Esophagus (tissue), 2 donors: ENCODE measurements around the gene PKN3. TPM values are rescaled to one million over a fixed set of nuclear protein-coding genes. Genes with fewer than 3 reads are reported as not detected.

ENCODE experiments used
- H3K27ac ChIP-seq, 2 donors: one replicate each; pipeline ENCODE4 v1.5.1; 2013; ENCODE audit warnings: low read depth in 2 of 2, mild to moderate bottlenecking in 2 of 2, inconsistent platforms in 1 of 2, low read length in 1 of 2, moderate library complexity in 1 of 2
- H3K27me3 ChIP-seq, 2 donors: one replicate each; pipeline ENCODE4 v1.6.1; 2013; ENCODE audit warnings: low read length in 2 of 2, control low read depth in 1 of 2, mild to moderate bottlenecking in 1 of 2; ENCODE audit not compliant: insufficient read depth in 2 of 2, control insufficient read depth in 1 of 2
- H3K36me3 ChIP-seq, 2 donors: one replicate each; pipeline ENCODE4 v1.6.1; 2013; ENCODE audit warnings: low read length in 1 of 2; ENCODE audit not compliant: control insufficient read depth in 2 of 2, insufficient read depth in 2 of 2
- H3K4me1 ChIP-seq, 2 donors: one replicate each; pipeline ENCODE4 v1.6.1; 2013; ENCODE audit warnings: low read length in 1 of 2; ENCODE audit not compliant: control insufficient read depth in 2 of 2, insufficient read depth in 2 of 2
- H3K4me3 ChIP-seq, 2 donors: one replicate each; pipeline ENCODE4 v1.5.1; 2013; ENCODE audit warnings: low read length in 2 of 2, mild to moderate bottlenecking in 2 of 2, low read depth in 1 of 2, moderate library complexity in 1 of 2
- H3K9me3 ChIP-seq, 2 donors: one replicate each; pipeline ENCODE4 v1.6.1; 2013; ENCODE audit warnings: mild to moderate bottlenecking in 2 of 2, low read depth in 1 of 2, low read length in 1 of 2, moderate library complexity in 1 of 2; ENCODE audit not compliant: control insufficient read depth in 2 of 2, insufficient read depth in 1 of 2
- WGBS, 2 donors: extraction: QIAGEN DNeasy Blood & Tissue Kit; methylation state at CpG; one replicate each; pipeline ENCODE4 v1.1.7; 2013; 5-methylcytosine and 5-hydroxymethylcytosine counted together
- polyA plus RNA-seq, 2 donors: library from polyadenylated mRNA; stranded (reverse); fragments of 200-250 nt; gene quantifications; one replicate each; pipeline ENCODE4 v1.2.3, GENCODE V29; 2013
- donor health status: healthy with polysubstance abuse.
- donor health status: Bipolar disorder and iron deficiency.

PKN3 gene
- polyA plus RNA-seq, 2 donors, result 3.5 to 4.3 TPM

DNA sequence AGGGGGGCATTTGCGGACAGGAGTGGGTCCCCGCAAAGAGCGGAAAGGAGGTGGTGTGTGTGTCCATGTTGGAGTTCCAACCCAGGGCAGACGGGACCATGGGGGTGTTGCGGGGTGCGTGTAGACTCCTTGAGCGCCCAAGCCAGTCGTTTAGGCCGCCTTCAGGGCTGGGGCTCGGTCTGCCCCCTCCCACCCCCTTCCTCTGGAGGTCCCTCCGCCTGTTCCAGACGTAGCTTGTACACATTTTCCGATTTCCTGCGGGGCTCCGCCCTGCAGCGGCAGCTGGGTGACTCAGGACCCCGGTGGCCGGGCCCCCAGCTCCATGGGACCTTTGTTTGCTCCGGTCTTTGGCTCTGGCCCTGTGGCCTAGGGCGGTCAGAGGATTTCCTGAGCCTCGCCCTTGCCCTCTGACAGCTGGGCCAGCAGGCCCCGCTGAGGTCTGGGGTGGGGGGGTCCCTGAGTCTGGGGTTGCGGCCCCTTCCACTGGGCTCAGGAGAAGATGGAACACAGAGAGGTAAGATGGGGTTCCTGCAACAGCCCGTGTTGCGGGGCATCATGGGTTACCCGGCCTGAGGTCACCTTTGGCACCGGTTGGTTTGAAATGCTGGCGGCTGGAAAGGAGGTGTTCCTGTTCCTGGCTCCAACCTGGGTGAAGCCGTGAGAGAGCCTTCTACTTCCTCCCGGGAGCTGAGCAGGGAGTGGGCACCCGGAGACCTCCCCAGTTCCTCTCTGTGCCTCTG lies 1.5 kb downstream of the PKN3 start:
- peak overlapping the region; percentile 1 to 69 for H3K4me3 ChIP-seq
- 77% methylated on average over 31 of the region's 31 CpGs for WGBS, 2 donors

DNA sequence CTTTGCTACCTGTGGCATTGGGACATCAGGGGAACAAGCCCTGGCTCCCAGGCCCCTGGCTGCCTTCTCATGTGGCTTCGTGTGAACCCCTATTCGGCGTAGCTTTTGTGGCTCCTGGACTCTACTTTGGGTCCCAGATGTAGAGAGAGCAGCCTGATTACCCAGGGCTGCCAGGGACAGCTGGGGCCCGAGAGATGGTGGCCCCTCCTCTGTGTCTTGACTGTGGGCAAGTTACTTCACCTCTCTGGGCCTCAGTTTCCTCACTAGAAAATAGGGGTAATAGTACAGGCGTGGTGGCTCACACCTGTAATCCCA lies 2.0 kb downstream of the PKN3 start:
- Histone ChIP-seq H3K27ac (peak overlapping the region; percentile 8 to 37), H3K4me1 (peaks cover 0 to 2% of the 10 kb centered on the region in 2 donors), H3K4me3 (no peak overlapping the region), H3K27me3 (no peaks in the 10 kb centered on the region), H3K9me3 (no peaks in the 10 kb centered on the region), H3K36me3 (no peaks in the 10 kb centered on the region)
- WGBS, 2 donors, result 86 to 92% methylated on average over 5 of the region's 5 CpGs

More for the DNA sequence above, 1.5 kb downstream of the PKN3 start:
- H3K27me3 ChIP-seq, result no peaks in the 10 kb centered on the region
- peaks cover 0 to 2% of the 10 kb centered on the region in 2 donors for H3K4me1 ChIP-seq
- H3K9me3 ChIP-seq, result no peaks in the 10 kb centered on the region
- no peaks in the 10 kb centered on the region for H3K36me3 ChIP-seq
- peak overlapping the region; percentile 50 to 66 for H3K27ac ChIP-seq

DNA sequence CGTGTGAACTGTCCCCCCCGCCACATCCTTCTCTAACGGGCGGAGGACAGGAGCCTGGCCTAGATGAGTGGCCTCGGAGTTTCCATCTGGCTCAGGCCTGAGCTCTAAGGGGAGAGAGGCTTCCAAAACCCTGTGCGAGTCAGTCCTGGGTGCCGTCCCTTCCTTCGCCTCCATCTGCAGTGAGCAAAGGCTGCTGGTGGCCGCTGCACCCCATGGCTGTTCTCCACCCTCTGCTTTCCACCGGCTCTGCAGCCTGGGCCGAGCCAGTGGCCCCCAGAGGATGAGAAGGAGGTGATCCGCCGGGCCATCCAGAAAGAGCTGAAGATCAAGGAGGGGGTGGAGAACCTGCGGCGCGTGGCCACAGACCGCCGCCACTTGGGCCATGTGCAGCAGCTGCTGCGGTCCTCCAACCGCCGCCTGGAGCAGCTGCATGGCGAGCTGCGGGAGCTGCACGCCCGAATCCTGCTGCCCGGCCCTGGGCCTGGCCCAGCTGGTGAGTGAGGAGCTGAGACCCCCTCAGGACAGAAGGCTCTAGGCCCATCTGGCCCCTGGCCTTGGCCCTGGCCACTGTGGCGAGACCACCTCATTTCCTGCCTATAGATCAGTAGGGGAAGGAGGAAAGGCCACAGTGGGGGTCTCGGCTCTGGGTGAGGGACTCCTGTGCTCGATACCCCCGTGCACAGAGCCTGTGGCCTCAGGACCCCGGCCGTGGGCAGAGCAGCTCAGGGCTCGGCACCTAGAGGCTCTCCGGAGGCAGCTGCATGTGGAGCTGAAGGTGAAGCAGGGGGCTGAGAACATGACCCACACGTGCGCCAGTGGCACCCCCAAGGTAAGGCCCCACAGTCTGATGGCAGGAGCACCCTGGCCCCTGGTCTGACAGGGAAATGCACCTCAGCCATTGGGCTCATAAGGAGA lies 3.0 kb downstream of the PKN3 start:
- Histone ChIP-seq H3K27me3 (no peaks in the 10 kb centered on the region), H3K36me3 (no peaks in the 10 kb centered on the region), H3K4me3 (no peak overlapping the region), H3K4me1 (peaks cover 0 to 2% of the 10 kb centered on the region in 2 donors), H3K27ac (no peak overlapping the region), H3K9me3 (no peaks in the 10 kb centered on the region)
- 87 to 90% methylated on average over 35 to 36 of the region's 36 CpGs for WGBS, 2 donors

DNA sequence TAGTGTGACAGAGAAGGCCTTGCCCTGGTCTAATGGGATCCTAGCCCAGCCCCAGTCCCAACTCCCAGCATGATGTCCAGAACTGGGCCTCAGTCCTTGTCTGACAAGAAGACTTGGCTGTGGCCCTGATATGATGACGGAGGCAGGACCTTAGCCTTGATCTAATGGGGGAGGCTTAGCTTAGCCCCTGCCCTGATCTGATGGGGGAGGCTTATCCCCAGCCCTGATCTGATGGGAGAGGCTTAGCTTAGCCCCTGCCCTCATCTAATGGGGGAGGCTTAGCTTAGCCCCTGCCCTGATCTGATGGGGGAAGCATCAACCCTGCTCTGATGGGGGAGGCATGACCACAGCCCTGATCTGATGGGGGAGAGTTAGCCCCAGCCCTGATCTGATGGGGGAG lies 3.7 kb downstream of the PKN3 start:
- Histone ChIP-seq H3K27me3 (no peaks in the 10 kb centered on the region), H3K4me1 (peaks cover 0 to 2% of the 10 kb centered on the region in 2 donors), H3K27ac (no peak overlapping the region), H3K4me3 (no peak overlapping the region), H3K9me3 (no peaks in the 10 kb centered on the region), H3K36me3 (no peaks in the 10 kb centered on the region)
- 91 to 100% methylated on average over 1 of the region's 1 CpG for WGBS, 2 donors

GRCh38 chr9:128706671-128707381 lies 4.5 kb downstream of the PKN3 start:
- Histone ChIP-seq H3K27me3 (no peaks in the 10 kb centered on the region), H3K9me3 (no peaks in the 10 kb centered on the region), H3K27ac (no peak overlapping the region), H3K4me3 (no peak overlapping the region), H3K36me3 (no peaks in the 10 kb centered on the region), H3K4me1 (peaks cover 0 to 2% of the 10 kb centered on the region in 2 donors)
- WGBS, 2 donors, result 82 to 83% methylated on average over 23 of the region's 23 CpGs

- H3K27me3 ChIP-seq, result no peaks in the 10 kb centered on the region
- H3K4me1 ChIP-seq, result peaks cover 0 to 2% of the 10 kb centered on the region in 2 donors
- 91 to 93% methylated on average over 8 of the region's 8 CpGs for whole genome bisulfite sequencing, 2 donors
- no peaks in the 10 kb centered on the region for H3K36me3 ChIP-seq
- H3K9me3 ChIP-seq, result no peaks in the 10 kb centered on the region
- H3K4me3 ChIP-seq, result no peak overlapping the region
- H3K27ac ChIP-seq, result no peak overlapping the region
Observed at GRCh38 chr9:128707446-128707845, 5.1 kb downstream of the PKN3 start.

DNA sequence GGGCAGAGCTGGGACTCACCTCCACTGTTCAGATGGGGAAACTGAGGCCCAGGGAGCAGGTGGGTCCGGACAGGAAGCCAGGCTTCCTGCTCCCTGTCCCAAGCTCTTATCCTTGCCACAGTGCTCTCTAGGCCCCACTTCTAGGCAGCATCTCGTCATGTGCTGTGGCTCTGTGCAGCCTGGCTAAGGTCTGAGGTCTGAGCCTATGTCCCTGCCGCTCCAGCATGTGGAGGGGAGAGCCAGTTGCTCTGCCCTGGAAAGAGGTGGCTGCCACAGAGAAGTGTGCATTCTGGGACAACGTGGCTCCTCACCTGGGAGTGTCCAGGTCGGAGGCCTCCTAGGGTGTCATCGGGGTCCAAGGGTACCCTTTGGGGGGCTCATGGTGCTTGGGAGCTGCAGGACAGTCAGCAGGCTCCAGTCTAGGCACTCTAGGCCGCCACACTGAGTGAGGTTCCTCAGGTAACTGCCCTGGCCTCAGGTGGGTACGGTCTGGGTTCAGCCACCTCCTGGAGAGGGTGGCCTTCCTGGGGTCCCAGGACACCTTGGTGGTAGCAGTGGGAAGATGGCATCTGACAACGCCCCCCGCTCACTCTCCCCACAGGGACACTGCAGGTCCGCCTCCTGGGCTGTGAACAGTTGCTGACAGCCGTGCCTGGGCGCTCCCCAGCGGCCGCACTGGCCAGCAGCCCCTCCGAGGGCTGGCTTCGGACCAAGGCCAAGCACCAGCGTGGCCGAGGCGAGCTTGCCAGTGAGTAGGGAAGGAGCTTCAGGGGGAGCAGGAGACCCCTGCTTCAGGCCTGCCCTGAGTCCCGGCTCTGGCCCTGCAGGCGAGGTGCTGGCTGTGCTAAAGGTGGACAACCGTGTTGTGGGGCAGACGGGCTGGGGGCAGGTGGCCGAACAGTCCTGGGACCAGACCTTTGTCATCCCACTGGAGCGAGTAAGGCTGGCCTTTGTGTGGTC lies 10.4 kb downstream of the PKN3 start:
- Histone ChIP-seq H3K9me3 (no peaks in the 10 kb centered on the region), H3K36me3 (peaks cover 0 to 3% of the 10 kb centered on the region in 2 donors), H3K4me3 (no peak overlapping the region), H3K4me1 (no peaks in the 10 kb centered on the region), H3K27ac (no peak overlapping the region), H3K27me3 (no peaks in the 10 kb centered on the region)
- WGBS, 2 donors, result 91 to 94% methylated on average over 26 of the region's 26 CpGs

DNA sequence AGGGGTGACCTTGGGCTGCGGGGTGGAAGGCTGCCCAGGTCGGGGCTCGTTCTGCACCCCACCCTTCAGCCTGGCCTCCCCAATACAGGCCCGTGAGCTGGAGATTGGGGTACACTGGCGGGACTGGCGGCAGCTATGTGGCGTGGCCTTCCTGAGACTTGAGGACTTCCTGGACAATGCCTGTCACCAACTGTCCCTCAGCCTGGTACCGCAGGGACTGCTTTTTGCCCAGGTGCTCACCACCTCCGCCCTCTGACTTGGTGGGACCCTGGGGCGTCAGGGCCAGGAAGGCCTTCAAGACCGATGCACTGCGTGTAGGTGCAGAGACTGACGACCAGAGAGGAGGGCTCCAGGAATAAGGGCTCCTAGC lies 11.1 kb downstream of the PKN3 start:
- Histone ChIP-seq H3K9me3 (no peaks in the 10 kb centered on the region), H3K36me3 (peaks cover 0 to 3% of the 10 kb centered on the region in 2 donors), H3K4me1 (no peaks in the 10 kb centered on the region), H3K27me3 (no peaks in the 10 kb centered on the region), H3K4me3 (no peak overlapping the region), H3K27ac (no peak overlapping the region)
- 94 to 96% methylated on average over 13 of the region's 13 CpGs for WGBS, 2 donors
